GM19099 (cell line): ENCODE results near the gene HOXD3.

Experiments used
- POLR2A ChIP-seq: IDR thresholded peaks from 3 replicates; pipeline ENCODE4 v1.6.1; 2011; ENCODE audit warnings: low read depth; ENCODE audit not compliant: insufficient read length; ENCODE audit errors: extremely low read depth

The HOXD3 gene

GRCh38 chr2:176172007-176172894 lies 15.1 kb downstream of the HOXD3 start:
- no peak for TF ChIP-seq POLR2A

DNA sequence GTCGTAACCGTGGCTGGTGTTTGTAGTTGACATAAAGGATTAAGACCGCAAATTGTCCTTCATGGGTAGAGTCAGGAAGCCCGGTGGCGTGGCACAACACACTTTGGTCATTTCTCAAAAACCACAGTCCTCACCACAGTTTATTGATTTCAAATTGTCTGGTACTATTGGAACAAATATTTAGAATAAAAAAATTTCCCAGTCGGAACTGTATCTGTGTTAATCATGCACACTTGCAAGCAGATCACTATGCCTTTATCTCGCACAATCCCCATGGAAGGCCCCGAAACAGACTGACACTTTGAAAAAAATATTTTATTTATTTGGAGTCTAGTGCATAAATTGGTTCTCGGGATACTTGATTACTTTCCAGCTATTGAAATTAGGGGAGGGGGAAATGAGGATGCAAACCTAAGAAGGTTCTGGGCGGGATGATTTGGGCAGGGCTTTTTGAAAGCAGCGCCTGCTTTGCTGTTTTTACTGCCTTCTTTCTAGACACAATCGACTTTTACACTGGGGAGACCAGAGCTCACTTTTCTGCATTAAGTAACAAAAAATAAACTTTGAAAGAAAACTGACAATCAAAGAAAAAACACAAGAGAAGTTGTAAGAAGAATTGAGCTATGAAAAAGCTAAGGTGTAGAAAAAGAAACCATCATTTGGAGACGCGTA lies 15.9 kb downstream of the HOXD3 start:
- TF ChIP-seq POLR2A = no peak

DNA sequence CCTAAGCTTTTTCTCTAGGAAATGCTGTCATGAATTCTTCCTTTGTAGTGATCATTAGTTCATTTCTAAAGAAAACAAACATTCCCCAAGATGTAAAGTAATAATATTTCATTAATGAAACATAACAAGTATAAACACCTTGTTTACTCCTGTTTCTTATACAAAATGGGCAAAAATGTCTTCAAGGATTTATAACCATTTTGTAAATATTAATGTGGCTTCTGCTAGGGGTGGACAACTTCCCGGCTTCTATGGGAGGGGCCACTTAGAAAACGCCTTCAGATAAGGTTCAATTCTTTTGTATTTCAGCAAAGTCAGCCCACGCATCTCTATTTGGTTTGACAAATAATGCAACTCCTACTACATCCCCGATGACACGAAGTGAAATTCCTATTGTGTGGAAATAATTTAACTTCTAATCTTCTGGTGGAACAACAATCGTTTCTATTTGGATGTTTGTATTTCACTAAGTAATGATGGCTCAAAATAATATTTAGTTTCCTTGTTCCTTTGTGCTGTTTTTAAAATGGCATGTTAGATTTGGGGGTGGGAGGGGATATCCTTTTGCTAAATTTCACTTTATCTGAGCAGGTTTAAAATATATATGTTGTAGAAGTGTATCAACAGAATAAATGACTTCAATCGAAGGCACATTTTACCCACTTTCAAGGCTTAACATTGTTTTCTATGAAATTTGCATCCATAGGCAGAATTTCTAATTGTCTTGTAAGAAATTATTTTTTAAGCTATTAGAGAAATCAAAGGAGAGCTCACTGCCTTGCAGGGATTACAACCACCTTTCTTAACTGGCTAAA lies 16.7 kb downstream of the HOXD3 start:
- TF ChIP-seq POLR2A = no peak

- TF ChIP-seq POLR2A = no peak
Measured at GRCh38 chr2:176174382-176174823, 17.3 kb downstream of the HOXD3 start.

- TF ChIP-seq POLR2A = no peak
Measured at GRCh38 chr2:176174824-176175708, 18.0 kb downstream of the HOXD3 start.

DNA sequence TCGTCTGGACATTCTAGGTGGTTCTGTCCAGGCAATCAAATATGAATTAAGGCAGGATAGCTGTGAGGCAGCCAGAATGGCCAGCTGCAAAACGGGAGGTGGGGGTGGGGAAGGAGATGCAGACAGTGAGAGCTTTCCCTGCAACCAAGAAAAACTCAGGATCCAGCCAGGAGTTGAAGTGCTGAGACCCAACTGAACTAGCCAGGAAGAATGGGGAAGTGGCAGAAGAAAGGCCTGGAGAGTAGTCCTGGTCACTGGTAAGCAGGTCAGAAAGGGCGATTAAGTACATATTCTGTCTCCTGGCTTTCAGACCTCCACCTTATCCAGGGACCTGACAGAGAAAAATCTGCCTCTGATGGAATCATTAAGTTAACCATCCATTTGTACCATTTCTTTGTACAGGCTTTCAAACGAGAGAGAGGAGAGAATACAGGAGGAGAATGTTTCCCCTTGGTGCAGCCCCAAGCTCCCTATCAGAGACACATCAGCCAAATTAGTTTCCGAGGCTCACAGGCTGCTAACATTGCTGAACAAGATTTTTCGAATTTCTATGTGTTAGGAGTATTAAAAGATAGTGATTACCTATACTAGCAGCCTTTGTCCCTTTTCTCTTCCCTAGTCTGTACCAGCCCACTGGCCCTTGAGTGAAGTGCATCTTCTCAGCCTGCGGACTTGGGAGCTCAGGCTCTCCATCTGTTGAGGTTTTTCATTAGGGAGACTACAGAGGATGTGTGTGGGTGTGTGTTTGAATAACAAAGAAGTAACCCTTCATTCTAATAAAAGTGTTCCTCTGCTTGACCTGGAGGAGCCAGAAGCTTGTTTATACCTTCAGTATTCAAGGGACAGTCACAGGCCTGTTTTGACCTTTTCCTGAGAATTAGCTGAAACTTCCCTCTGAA lies 18.9 kb downstream of the HOXD3 start:
- no peak for TF ChIP-seq POLR2A

- TF ChIP-seq POLR2A = no peak
Measured at GRCh38 chr2:176177580-176178037, 20.5 kb downstream of the HOXD3 start.

DNA sequence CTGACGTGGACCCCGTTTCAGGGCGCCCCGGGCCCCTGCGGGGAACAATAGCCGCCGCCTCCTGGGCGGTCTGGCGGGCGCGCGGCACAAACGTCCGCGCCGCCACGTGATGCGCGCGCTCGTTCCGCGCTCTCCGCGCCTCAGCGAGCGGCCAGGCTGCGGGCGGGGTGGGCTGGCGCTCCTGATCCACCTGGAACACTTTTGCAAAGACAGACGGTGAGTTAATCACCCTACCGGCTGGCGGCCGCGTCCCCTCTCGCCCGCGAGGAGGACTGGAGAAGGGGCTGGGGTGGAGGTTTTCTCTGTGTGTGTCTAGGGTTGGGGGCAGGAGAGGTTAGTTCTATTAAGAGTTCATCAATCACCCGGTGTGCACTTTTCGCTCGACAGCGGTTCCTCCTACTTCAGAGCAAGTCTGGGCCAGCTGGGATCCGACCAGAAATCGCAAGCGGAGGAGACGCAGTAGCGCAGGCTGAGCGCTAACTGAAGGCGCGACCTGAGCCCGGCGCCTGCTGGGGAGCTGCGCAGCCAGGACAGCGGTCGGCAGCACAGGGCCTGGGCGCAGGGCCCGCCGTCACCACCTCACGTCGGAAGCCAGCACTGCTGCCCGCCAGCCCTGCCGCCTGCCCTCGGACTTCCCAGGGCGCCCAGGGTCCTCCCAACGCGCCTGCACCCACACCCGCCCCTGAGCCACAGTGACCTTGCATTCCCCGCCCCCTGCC lies 21.1 kb downstream of the HOXD3 start:
- no peak for TF ChIP-seq POLR2A

DNA sequence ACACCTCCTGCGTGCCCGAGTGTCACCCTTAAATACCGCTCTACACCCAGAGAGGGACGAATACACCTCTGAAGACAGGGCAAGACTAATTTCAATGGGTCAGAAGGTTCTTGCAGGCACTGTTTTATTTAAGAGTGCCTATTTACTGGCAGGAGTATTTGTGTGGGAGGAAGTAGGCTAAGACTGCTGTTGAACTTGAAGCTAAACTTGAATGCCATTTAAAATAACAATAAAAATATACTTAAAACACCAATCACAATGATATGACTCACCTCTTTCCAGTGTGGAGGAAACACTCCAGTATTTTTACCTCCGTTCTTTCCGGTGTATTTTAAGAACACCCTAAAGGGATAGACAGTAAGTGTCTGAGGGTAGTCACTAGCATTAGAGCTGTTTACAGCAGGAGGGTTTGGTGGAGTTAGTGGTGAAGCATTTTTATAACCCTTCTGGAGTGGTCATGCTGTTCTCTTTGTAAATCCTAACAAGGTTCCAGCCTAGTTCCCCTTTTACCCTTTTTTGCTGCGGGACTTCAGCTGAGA lies 21.7 kb downstream of the HOXD3 start:
- TF ChIP-seq POLR2A = no peak

GRCh38 chr2:176181551-176181950 lies 24.4 kb downstream of the HOXD3 start:
- TF ChIP-seq POLR2A = no peak

- no peak for TF ChIP-seq POLR2A
Measured at GRCh38 chr2:176182671-176183070, 25.6 kb downstream of the HOXD3 start.

DNA sequence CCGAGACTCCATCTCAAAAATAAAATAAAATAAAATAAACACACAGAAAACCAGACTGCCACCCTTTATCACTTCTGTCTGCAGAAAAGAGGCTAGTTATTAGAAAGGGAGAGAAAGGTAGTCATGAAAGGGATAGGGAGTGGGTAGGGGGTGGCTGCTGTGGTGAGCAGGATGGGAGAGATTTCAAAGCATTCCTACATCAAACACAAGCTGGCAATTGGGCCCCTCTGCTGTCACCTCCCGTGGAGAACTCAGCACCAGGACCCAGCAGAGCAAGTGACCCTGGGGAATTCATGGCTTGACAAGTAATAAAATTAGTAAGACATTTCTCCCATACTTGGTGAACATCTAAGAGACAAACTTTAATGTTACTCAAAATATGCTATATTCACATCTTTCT lies 27.6 kb downstream of the HOXD3 start:
- no peak for TF ChIP-seq POLR2A
